SU-DHL-6 (cell line): ENCODE measurements around the gene SRP54.

Experiments
- CTCF ChIP-seq: fragments of 200-600 bp; sonication (generic); IDR thresholded peaks from one replicate; pipeline ENCODE4 v1.5.1; 2017; ENCODE audit warnings: antibody characterized with exemption, mild to moderate bottlenecking, low read length, moderate library complexity; ENCODE audit not compliant: insufficient read depth, poor library complexity, severe bottlenecking
- EZH2phosphoT487 ChIP-seq: fragments of 200-600 bp; sonication (generic), shearing (Covaris generic); conservative IDR thresholded peaks from 2 replicates; pipeline ENCODE4 v1.6.1; 2018; ENCODE audit warnings: mild to moderate bottlenecking, antibody characterized with exemption, low read length, moderate library complexity, mixed read lengths

- TF ChIP-seq CTCF (no peak), EZH2phosphoT487 (no peak)
Measured at GRCh38 chr14:34999500-34999899, 16.7 kb downstream of the SRP54 start.
